Left lung (tissue), 10 donors: ENCODE measurements around the gene LRP10. TPM values are rescaled to one million over a fixed set of nuclear protein-coding genes. Genes with fewer than 3 reads are reported as not detected.
"Not testable (repeated sequence)": the region's sequence is repeated elsewhere in the genome, so short reads cannot be mapped to it uniquely, and the experiment has no call there.

Source experiments
- ATAC-seq: fragments of 200-7000 bp; cut with Tn5 transposase; one replicate; pipeline ENCODE4 v1.9.1; 2020; ENCODE audit warnings: moderate library complexity
- DNase-seq, 4 donors: peaks; one replicate each; pipeline ENCODE4 v3.0.0-alpha.2; 2013 to 2020
- H3K27ac ChIP-seq, 2 donors: fragments of 200-600 bp; sonication (generic) in 1 of 2; one replicate each; pipeline versions ENCODE4 v1.5.0 to v1.8.0; 2020 to 2021
- H3K27me3 ChIP-seq, 2 donors: fragments of 200-600 bp; sonication (generic) in 1 of 2; one replicate each; pipeline versions ENCODE4 v1.5.0 to v1.8.0; 2020 to 2021
- H3K36me3 ChIP-seq, 2 donors: fragments of 200-600 bp; sonication (generic) in 1 of 2; one replicate each; pipeline versions ENCODE4 v1.5.0 to v1.8.0; 2020 to 2021
- H3K4me1 ChIP-seq, 2 donors: fragments of 200-600 bp; one replicate each; pipeline ENCODE4 v1.8.0; 2021
- H3K4me3 ChIP-seq, 2 donors: fragments of 200-600 bp; sonication (generic) in 1 of 2; one replicate each; pipeline versions ENCODE4 v1.5.0 to v1.8.0; 2020 to 2021; ENCODE audit warnings: mild to moderate bottlenecking in 1 of 2
- H3K9me3 ChIP-seq, 2 donors: fragments of 200-600 bp; sonication (generic) in 1 of 2; one replicate each; pipeline versions ENCODE4 v1.5.0 to v1.8.0; 2020 to 2021
- CTCF ChIP-seq, 2 donors: fragments of 200-600 bp; sonication (generic) in 1 of 2; IDR thresholded peaks; one replicate each; pipeline versions ENCODE4 v1.5.0 to v1.8.0; 2021; ENCODE audit warnings: antibody characterized with exemption in 2 of 2
- intact Hi-C, 2 donors: fragments of 100-400 bp; cut with DNase I; formaldehyde crosslinking; loops; one replicate each; pipeline versions ENCODE4 v1.11.2 to v1.14.2; 2022
- polyA plus RNA-seq, 6 donors: library from polyadenylated mRNA; unstranded; fragments of 120-200 nt; gene quantifications; one replicate each; pipeline ENCODE4 v1.2.1, GENCODE V29; 2013; ENCODE audit not compliant: insufficient read length in 6 of 6
- total RNA-seq, 2 donors: library from RNA; stranded (reverse); fragmentation: NEBNext Ultra II Directional; extraction: Animal tissue kit (Norgen Biotek cat#: 25700); gene quantifications; one replicate each; pipeline ENCODE4 v1.2.1, GENCODE V29; 2021
- donor health status: DM: no; HTN: yes; CAD: no.
- donor health status: DM: no; HTN: no; CAD: no.

Gene LRP10
- total and polyA plus RNA-seq, 8 donors: 49.3 to 147 (median 58.5) TPM

GRCh38 chr14:22824711-22825359 is 46.7 kb upstream of the LRP10 start:
- intact Hi-C loops: loop anchor here in 1 of 2 donors (5.0 kb wide), 1 partner anchor 32 kb away; no protein-coding TSS in a partner anchor
- TF ChIP-seq CTCF (IDR thresholded peaks at IDR 0.05): no peak
- Histone ChIP-seq H3K36me3 (no peaks in the 10 kb centered on the region), H3K27me3 (no peaks in the 10 kb centered on the region), H3K9me3 (no peaks in the 10 kb centered on the region), H3K4me1 (peaks cover 3 to 43% of the 10 kb centered on the region in 2 donors), H3K4me3 (no peak overlapping the region), H3K27ac (peak overlapping the region in 1 of 2 donors; percentile 80)
- DNase-seq (peak in 1 of 4 donors; percentile 53), ATAC-seq (no peak)

- peak overlapping the region; percentile 80 to 91 for H3K4me3 ChIP-seq
- H3K36me3 ChIP-seq: peaks cover 0 to 19% of the 10 kb centered on the region in 2 donors
- ATAC-seq, H3K27me3 ChIP-seq, intact Hi-C loops, H3K9me3 ChIP-seq: not testable (repeated sequence)
- DNase-seq: peak in 1 of 4 donors; percentile 9
- peak overlapping the region; percentile 46 to 82 for H3K27ac ChIP-seq
- H3K4me1 ChIP-seq: peaks cover 9 to 30% of the 10 kb centered on the region in 2 donors
Observed at GRCh38 chr14:22829076-22829660, 42.4 kb upstream of the LRP10 start.

GRCh38 chr14:22829661-22830442 is 41.7 kb upstream of the LRP10 start, which contains the start of gene MRPL52:
Gene MRPL52 (plus strand): TSS chr14:22829887. CDS start chr14:22829913, 26 bp downstream.
- ATAC-seq: peak; percentile 98
- H3K27me3 ChIP-seq: no peaks in the 10 kb centered on the region
- TF ChIP-seq CTCF (IDR thresholded peaks at IDR 0.05): no peak
- H3K27ac ChIP-seq: peak within 1 kb of the TSS; percentile 46 to 82
- peaks cover 0 to 26% of the 10 kb centered on the region in 2 donors for H3K36me3 ChIP-seq
- no peaks in the 10 kb centered on the region for H3K9me3 ChIP-seq
- H3K4me3 ChIP-seq: peak within 1 kb of the TSS; percentile 80 to 91
- H3K4me1 ChIP-seq: peaks cover 9 to 23% of the 10 kb centered on the region in 2 donors
- intact Hi-C loops: no loop called here
- peak; percentile 90 to 97 (median 94) for DNase-seq

- H3K9me3 ChIP-seq: no peaks in the 10 kb centered on the region
- peak overlapping the region; percentile 80 to 91 for H3K4me3 ChIP-seq
- intact Hi-C loops: no loop called here
- no peak for ATAC-seq
- no peak for DNase-seq
- H3K36me3 ChIP-seq: peaks cover 0 to 28% of the 10 kb centered on the region in 2 donors
- no peak for TF ChIP-seq CTCF (IDR thresholded peaks at IDR 0.05)
- peak overlapping the region in 1 of 2 donors; percentile 82 for H3K27ac ChIP-seq
- H3K4me1 ChIP-seq: peaks cover 9 to 21% of the 10 kb centered on the region in 2 donors
- no peaks in the 10 kb centered on the region for H3K27me3 ChIP-seq
Observed at GRCh38 chr14:22830443-22831010, 41.0 kb upstream of the LRP10 start.

- DNase-seq (no peak), ATAC-seq (no peak)
- Histone ChIP-seq H3K27ac (peak overlapping the region in 1 of 2 donors; percentile 85), H3K4me3 (no peak overlapping the region), H3K36me3 (peaks cover 0 to 28% of the 10 kb centered on the region in 2 donors), H3K4me1 (peaks cover 4 to 52% of the 10 kb centered on the region in 2 donors), H3K9me3 (no peaks in the 10 kb centered on the region), H3K27me3 (peaks cover 0 to 18% of the 10 kb centered on the region in 2 donors)
- intact Hi-C loops: no loop called here
- no peak for TF ChIP-seq CTCF (IDR thresholded peaks at IDR 0.05)
Observed at GRCh38 chr14:22835505-22835904, 36.0 kb upstream of the LRP10 start.
